Ecto neural progenitor cell (in vitro differentiated cells): ENCODE data around the gene TSPAN12.
A peak's percentile ranks its signal among the peaks of the same experiment; 100 is the strongest.
"Not testable (repeated sequence)": the region's sequence is repeated elsewhere in the genome, so short reads cannot be mapped to it uniquely, and the experiment has no call there.

ENCODE experiments used
- DNase-seq: peaks from one replicate; pipeline ENCODE4 v3.0.0-alpha.2; 2018; ENCODE audit warnings: low spot score

The TSPAN12 gene

GRCh38 chr7:120805636-120806388 is 52.1 kb downstream of the TSPAN12 start:
- peak; percentile 65 for DNase-seq

DNA sequence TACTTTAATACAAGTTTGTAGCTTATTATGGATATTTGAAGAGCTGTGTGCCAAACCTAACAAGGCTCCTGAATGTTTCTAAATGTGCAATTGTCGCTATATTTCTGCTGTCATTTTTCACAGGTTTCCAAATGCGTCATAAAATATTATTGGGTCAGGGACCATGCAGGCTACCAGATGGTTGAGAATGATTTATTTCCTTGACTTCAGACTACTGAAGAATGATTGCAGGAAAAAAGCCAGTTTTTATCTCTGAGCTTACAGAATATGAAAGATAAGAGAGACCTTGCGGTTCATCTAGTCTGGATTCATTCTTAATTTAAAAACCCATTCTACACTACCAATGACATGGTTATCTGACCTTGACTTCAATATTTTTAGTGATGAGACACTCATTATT is 55.2 kb downstream of the TSPAN12 start:
- no peak for DNase-seq

DNA sequence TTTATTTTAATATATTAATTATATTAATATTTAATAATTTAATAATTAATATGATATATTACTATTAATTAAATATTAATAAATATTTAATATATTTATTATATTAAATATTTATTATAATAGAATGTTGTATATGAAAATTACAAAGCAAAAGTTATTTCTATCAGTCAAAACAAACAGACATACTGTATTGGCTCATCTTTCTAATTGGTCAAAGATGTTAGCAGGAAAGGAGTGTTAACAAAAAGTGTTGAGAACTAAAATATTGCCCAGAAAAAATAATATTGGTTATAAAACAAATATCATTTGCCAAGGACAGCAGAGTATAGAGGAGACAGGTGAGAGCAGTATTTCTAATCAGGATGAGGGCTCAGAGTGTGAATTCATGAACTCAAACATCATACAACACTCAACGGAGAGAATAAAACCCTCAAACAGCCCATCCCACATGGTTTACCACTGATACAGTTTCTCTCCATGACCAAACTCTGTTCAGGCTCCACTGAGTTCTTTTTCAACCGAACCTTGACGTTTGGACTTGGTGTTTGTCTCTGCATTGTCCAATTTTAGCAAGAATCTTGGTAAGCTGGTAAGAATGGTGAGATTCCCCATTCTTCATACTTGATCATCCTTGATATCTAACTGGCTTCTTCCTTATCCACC is 58.0 kb downstream of the TSPAN12 start:
- no peak for DNase-seq

DNA sequence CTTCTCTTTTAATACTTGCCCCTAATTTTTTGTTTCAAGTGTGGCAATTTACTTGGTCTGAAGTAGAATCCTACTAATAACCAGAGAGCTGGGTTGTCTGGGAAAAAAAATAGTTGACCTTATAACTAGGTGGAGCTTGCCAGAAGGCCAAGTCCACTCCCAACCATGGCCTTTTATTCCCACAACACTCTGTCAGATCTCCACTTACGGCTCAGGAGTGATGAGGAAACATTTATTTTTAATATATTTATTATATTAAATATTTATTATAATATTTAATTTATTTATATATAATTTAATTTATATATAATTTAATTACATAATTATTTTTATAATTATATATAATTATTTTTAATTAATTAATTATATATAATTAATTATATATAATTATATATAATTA is 58.8 kb downstream of the TSPAN12 start:
- no peak for DNase-seq

GRCh38 chr7:120797026-120797645 is 60.8 kb downstream of the TSPAN12 start:
- DNase-seq = no peak

DNA sequence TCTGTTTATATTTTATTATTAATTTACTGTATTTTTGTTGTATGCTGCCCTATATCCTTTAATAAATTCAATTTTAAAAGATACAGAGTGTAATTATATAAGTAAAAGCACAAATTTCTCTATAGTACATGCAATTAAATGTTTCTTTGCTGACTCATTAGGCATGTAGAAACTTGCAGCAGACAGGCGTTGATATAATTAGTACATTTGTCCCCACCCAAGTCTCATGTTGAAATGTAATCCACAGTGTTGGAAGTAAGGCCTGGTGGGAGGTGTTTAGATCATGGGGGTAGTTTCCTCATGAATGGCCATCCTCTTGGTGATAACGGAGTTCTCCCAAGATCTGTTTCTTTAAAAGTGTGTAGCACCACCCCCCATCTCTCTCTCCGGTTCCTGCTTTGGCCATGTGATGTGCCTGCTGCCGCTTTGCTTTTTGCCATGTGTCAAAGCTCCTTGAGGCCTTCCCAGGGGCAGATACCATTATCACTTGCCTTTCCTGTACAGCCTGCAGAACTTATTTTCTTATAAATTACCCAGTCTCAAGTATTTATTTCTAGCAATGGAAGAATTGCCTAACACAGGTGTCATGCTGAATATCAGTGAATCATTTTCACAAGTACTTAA is 63.7 kb downstream of the TSPAN12 start:
- no peak for DNase-seq

GRCh38 chr7:120793213-120793936 is 64.6 kb downstream of the TSPAN12 start:
- DNase-seq = no peak

GRCh38 chr7:120792861-120793130 is 65.1 kb downstream of the TSPAN12 start:
- no peak for DNase-seq

DNA sequence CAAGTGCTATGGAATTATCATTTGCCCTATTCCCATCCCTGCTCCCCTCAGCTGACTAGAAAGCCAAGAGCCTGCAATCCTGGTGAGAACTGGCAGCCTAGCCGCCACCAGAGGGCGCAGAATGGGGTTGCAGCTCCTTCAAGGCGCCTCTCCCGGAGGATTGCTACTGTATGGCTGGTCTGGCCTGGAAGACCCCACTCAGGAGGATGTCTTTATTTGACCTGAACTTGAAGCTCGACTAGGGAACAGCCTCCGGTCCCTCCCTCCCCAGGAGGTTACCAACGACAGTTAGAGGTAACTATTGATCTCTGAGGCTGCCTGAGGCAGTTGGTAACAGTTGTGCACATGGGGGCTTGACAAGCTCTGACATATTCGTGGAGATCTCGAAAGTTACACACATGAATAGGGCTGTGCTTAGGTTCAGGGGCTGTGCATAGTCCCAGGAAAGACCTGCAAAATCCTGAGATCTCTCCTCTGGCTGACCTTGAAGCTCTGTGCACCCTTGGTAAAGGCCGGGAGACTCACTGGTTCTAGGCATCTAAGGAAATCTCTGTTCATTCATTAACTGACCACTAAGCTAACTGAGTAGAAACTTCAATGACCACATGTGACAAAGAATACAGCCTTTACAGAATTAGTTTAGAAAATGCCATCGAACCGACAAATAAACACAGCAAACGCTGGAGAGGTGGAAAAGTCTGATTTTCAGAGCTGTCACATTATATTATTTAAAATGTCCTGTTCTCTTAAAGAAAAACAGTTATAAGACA is 65.7 kb downstream of the TSPAN12 start:
- peak; percentile 83 for DNase-seq

- no peak for DNase-seq
Measured at GRCh38 chr7:120785095-120785494, 72.8 kb downstream of the TSPAN12 start.

GRCh38 chr7:120783721-120784120 is 74.2 kb downstream of the TSPAN12 start:
- DNase-seq = no peak

GRCh38 chr7:120783273-120783672 is 74.7 kb downstream of the TSPAN12 start:
- no peak for DNase-seq

GRCh38 chr7:120781924-120782323 is 76.0 kb downstream of the TSPAN12 start:
- not testable (repeated sequence) for DNase-seq

GRCh38 chr7:120780938-120781337 is 77.0 kb downstream of the TSPAN12 start:
- DNase-seq = no peak

- DNase-seq = not testable (repeated sequence)
Measured at GRCh38 chr7:120780451-120780850, 77.5 kb downstream of the TSPAN12 start.

DNA sequence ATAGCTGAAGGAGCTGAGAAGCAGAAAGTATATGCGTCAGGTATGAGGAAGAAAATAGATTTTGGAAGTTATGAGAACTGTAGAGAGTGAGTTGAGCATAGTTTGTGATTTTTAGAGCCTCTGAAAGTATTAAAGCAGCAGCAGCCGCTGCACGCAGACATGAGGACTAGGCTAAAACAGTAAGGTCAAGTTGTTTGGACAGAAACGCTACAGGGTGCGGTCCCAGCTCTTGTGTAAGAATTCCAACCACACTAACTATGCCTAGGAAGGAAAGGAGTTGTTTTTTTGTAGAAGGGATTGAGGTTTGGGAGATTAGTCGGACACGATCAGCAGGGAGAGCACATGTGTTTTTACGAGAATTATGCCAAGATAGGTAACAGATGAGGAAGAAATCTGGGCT is 78.9 kb downstream of the TSPAN12 start:
- DNase-seq = not testable (repeated sequence)

- DNase-seq = no peak
Measured at GRCh38 chr7:120775755-120776154, 82.2 kb downstream of the TSPAN12 start.

DNA sequence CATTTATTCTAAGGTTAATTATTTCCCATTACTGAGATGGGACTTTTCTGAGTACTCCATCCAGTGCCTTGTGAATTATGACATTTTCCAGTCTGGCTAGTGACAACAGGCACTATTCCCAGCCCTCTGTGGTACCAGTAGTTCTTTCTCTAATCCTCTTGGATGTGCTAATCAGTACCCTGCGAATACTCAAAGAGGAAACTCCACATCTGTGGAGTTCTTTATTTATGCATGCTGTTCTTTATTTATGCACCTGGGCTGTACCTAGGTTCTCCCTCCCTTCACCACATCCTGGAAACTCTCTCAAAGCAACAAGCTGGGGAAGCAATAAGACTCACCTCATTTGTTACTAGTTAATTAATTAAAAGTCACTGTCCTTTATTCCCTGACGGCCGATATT is 83.5 kb downstream of the TSPAN12 start:
- no peak for DNase-seq

GRCh38 chr7:120770206-120770605 is 87.7 kb downstream of the TSPAN12 start:
- no peak for DNase-seq

DNA sequence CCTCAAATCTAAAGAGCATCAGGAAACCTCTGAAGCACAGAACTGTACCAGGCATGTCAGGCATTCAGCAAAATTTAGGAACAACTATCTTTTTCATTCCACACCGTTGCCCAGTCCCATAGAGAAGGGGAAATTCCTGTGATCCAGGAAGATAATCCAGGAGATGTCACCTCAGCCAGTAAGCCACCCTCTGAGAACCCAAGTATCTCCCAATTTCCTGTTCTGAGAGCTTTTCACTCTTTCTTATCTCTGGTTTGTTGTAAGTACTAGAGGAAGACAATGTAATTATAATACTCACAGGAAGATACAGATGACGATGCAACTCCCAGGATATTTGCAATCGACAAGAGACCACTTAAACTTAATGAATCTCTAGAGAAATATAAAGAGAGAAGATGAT is 97.1 kb downstream of the TSPAN12 start:
- no peak for DNase-seq

DNA sequence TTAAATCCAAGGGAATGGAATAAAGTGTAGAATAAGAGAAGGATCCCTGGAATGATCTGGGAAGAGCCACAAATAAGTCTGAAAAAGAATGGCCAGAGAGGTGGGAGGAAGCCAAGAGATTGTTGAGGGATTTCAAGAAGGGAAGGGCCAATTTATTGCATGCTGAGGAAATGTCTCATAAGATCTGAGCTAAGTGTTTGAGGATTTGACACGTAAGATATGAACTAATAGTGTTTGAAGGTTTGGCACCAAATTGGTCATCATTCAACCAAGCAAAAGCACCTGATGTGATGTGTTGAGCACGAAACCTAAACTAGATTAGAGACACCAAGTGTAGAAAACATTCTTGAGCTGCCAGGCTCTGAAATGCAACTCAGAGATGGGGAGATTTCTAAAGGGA is 97.9 kb downstream of the TSPAN12 start:
- no peak for DNase-seq

GRCh38 chr7:120743128-120743527 is 114.8 kb downstream of the TSPAN12 start:
- DNase-seq = no peak
